Nucleus accumbens (tissue), 56 donors: Measurements from ENCODE around the gene FREM1.

Experiments
- DNase-seq, 56 donors: peaks; one replicate each; lab custom pipeline; 2025; lab: John Stamatoyannopoulos, UW

Gene FREM1

GRCh38 chr9:14911046-14911445 is 818 bp upstream of the FREM1 start:
- no peak for DNase-seq

GRCh38 chr9:14909601-14909960 is 647 bp downstream of the FREM1 start:
- no peak for DNase-seq

- DNase-seq = no peak
Measured at GRCh38 chr9:14909181-14909580, 1.0 kb downstream of the FREM1 start.

- no peak for DNase-seq
Measured at GRCh38 chr9:14908295-14909180, 1.7 kb downstream of the FREM1 start.

- no peak for DNase-seq
Measured at GRCh38 chr9:14907696-14908095, 2.5 kb downstream of the FREM1 start.

GRCh38 chr9:14907360-14907685 is 2.9 kb downstream of the FREM1 start:
- no peak for DNase-seq

GRCh38 chr9:14906644-14907359 is 3.4 kb downstream of the FREM1 start:
- no peak for DNase-seq

- DNase-seq = no peak
Measured at GRCh38 chr9:14906000-14906399, 4.2 kb downstream of the FREM1 start.

- no peak for DNase-seq
Measured at GRCh38 chr9:14903040-14903439, 7.2 kb downstream of the FREM1 start.

GRCh38 chr9:14902561-14902960 is 7.7 kb downstream of the FREM1 start:
- DNase-seq = no peak

GRCh38 chr9:14899815-14900193 is 10.4 kb downstream of the FREM1 start:
- DNase-seq = no peak

- DNase-seq = no peak
Measured at GRCh38 chr9:14899042-14899814, 11.0 kb downstream of the FREM1 start.

GRCh38 chr9:14895806-14896205 is 14.4 kb downstream of the FREM1 start:
- DNase-seq = no peak

- DNase-seq = no peak
Measured at GRCh38 chr9:14893280-14893679, 16.9 kb downstream of the FREM1 start.

- DNase-seq = no peak
Measured at GRCh38 chr9:14891332-14891731, 18.9 kb downstream of the FREM1 start.

- no peak for DNase-seq
Measured at GRCh38 chr9:14889451-14889850, 20.8 kb downstream of the FREM1 start.

GRCh38 chr9:14888875-14889274 is 21.4 kb downstream of the FREM1 start:
- DNase-seq = no peak

GRCh38 chr9:14888272-14888671 is 22.0 kb downstream of the FREM1 start:
- DNase-seq = no peak

- DNase-seq = no peak
Measured at GRCh38 chr9:14887149-14887548, 23.1 kb downstream of the FREM1 start.

GRCh38 chr9:14883310-14883944 is 26.8 kb downstream of the FREM1 start:
- DNase-seq = no peak

GRCh38 chr9:14882090-14882489 is 28.1 kb downstream of the FREM1 start:
- DNase-seq = no peak
